HepG2 (cell line): Measurements from ENCODE around the gene CSNK1G1. TPM values are rescaled to one million over a fixed set of nuclear protein-coding genes. Genes with fewer than 3 reads are reported as not detected.
A peak's percentile ranks its signal among the peaks of the same experiment; 100 is the strongest.

ENCODE experiments used
- HIVEP1 ChIP-seq: sonication (generic); formaldehyde crosslinking; IDR thresholded peaks from 2 replicates; pipeline ENCODE4 v1.4.0; 2020; ENCODE audit warnings: mild to moderate bottlenecking, missing genetic modification reagents
- HOXD1 ChIP-seq: sonication (generic); formaldehyde crosslinking; IDR thresholded peaks from 2 replicates; pipeline ENCODE4 v1.5.0; 2020; ENCODE audit warnings: missing genetic modification reagents
- JARID2 ChIP-seq: sonication (generic); formaldehyde crosslinking; IDR thresholded peaks from 2 replicates; pipeline ENCODE4 v1.8.1; 2023; ENCODE audit warnings: missing genetic modification reagents, inconsistent platforms; ENCODE audit not compliant: insufficient replicate concordance
- MLX ChIP-seq: IDR thresholded peaks from 2 replicates; pipeline ENCODE4 v1.6.1; 2016
- NFE2L1 ChIP-seq: sonication (generic); formaldehyde crosslinking; IDR thresholded peaks from 2 replicates; pipeline ENCODE4 v1.4.0; 2020; ENCODE audit warnings: missing genetic modification reagents, mild to moderate bottlenecking, borderline replicate concordance
- NFYC ChIP-seq: IDR thresholded peaks from 2 replicates; pipeline ENCODE4 v1.6.1; 2016; ENCODE audit warnings: missing genetic modification reagents, missing compliant biosample characterization
- PCBP2 ChIP-seq: fragments of 200-400 bp; formaldehyde crosslinking; optimal IDR thresholded peaks from 2 replicates; pipeline ENCODE3; 2018; ENCODE audit warnings: low read length, low read depth; ENCODE audit not compliant: poor library complexity, severe bottlenecking
- POLR2AphosphoS5 ChIP-seq: IDR thresholded peaks from 2 replicates; pipeline ENCODE4 v1.6.1; 2012; ENCODE audit warnings: low read depth, low read length
- PPARG ChIP-seq: conservative IDR thresholded peaks from 2 replicates; pipeline ENCODE4 v1.6.1; 2016; ENCODE audit warnings: missing biosample characterization, missing genetic modification reagents
- RCOR2 ChIP-seq: IDR thresholded peaks from 2 replicates; pipeline ENCODE4 v1.6.1; 2016; ENCODE audit warnings: missing biosample characterization, missing genetic modification reagents
- SRF ChIP-seq: IDR thresholded peaks from 2 replicates; pipeline ENCODE4 v1.6.1; 2011; ENCODE audit warnings: mild to moderate bottlenecking, low read depth, low read length, moderate library complexity
- TCF7 ChIP-seq: sonication (generic); IDR thresholded peaks from 2 replicates; pipeline ENCODE4 v1.6.1; 2016; ENCODE audit warnings: antibody characterized with exemption, low read depth
- TMF1 ChIP-seq: sonication (generic); formaldehyde crosslinking; IDR thresholded peaks from 2 replicates; pipeline ENCODE4 v1.8.1; 2022; ENCODE audit warnings: low read depth, missing genetic modification reagents
- ZC3H4 ChIP-seq: sonication (generic); formaldehyde crosslinking; IDR thresholded peaks from 2 replicates; pipeline ENCODE4 v1.4.0; 2020; ENCODE audit warnings: missing genetic modification reagents, borderline replicate concordance
- ZNF407 ChIP-seq: sonication (generic); formaldehyde crosslinking; IDR thresholded peaks from one replicate; pipeline ENCODE4 v1.5.1; 2020; ENCODE audit warnings: mild to moderate bottlenecking, missing genetic modification reagents; ENCODE audit errors: not compliant biosample characterization
- ZNF580 ChIP-seq: IDR thresholded peaks from 2 replicates; pipeline ENCODE4 v1.6.1; 2016; ENCODE audit warnings: low read depth, borderline replicate concordance
- ZNF740 ChIP-seq: sonication (generic); formaldehyde crosslinking; IDR thresholded peaks from 2 replicates; pipeline ENCODE4 v1.4.0; 2020; ENCODE audit warnings: missing genetic modification reagents
- polyA plus RNA-seq, 8 experiments: library from polyadenylated mRNA; depleted of rRNA in 3 of 8; stranded (reverse) in 7 of 8; unstranded in 1 of 8; fragments of >200 nt; fragmentation: Illumina TruSeq in 4 of 8; extraction: Trizol in 4 of 8; gene quantifications; 2 replicates each; pipeline versions ENCODE4 v1.2.1 to v1.2.3, GENCODE V29; 2011 to 2016; ENCODE audit warnings: low read depth in 4 of 8, missing spikeins in 1 of 8, mixed read lengths in 1 of 8; ENCODE audit not compliant: insufficient read depth in 1 of 8
- total RNA-seq, 5 experiments: library from RNA; depleted of rRNA; stranded (reverse); fragments of >200 nt; fragmentation: Illumina TruSeq; extraction: Trizol; gene quantifications; 2 replicates each; pipeline ENCODE4 v1.2.3, GENCODE V29; 2016; ENCODE audit warnings: low read depth in 1 of 5

CSNK1G1 gene
- total and polyA plus RNA-seq, 2 of the 13 experiments (the other 11 are each of a cell fraction or from before 2014, with no cell fraction given), result 8.5 to 12.6 TPM

GRCh38 chr15:64387562-64388168, 31.7 kb upstream of the CSNK1G1 start, which contains the start of gene TRIP4 (continued):
- TF ChIP-seq JARID2 (CRISPR knock-in tag) (peak; percentile 93), ZC3H4 (CRISPR knock-in tag) (no peak), HOXD1 (peak; percentile 97), ZNF580 (CRISPR knock-in tag) (peak; percentile 98), ZNF407 (CRISPR knock-in tag) (peak; percentile 39), MLX (0 out of 2 replicates have a peak, but pooled peaks have one; percentile 45), SRF (peak; percentile 78), PPARG (CRISPR knock-in tag) (peak; percentile 32; the same call in 1 of the 2 replicates), HIVEP1 (CRISPR knock-in tag) (peak; percentile 88), TCF7 (peak; percentile 30; the same call in 1 of the 2 replicates), ZNF740 (CRISPR knock-in tag) (peak; percentile 87), NFYC (CRISPR knock-in tag) (peak; percentile 68), PCBP2 (no peak), RCOR2 (CRISPR knock-in tag) (no peak), POLR2AphosphoS5 (peak; percentile 95), NFE2L1 (CRISPR knock-in tag) (no peak), TMF1 (0 out of 2 replicates have a peak, but pooled peaks have one; percentile 39)
